HepG2 (cell line): ENCODE measurements around the gene EDC3. TPM values are rescaled to one million over a fixed set of nuclear protein-coding genes. Genes with fewer than 3 reads are reported as not detected.

Experiments used
- ATAD3A ChIP-seq: sonication (generic); formaldehyde crosslinking; IDR thresholded peaks from 2 replicates; pipeline ENCODE4 v1.4.0; 2020; ENCODE audit warnings: missing genetic modification reagents
- BORCS8-MEF2B ChIP-seq: sonication (generic); formaldehyde crosslinking; IDR thresholded peaks from 2 replicates; pipeline ENCODE4 v1.8.0; 2022; ENCODE audit warnings: mild to moderate bottlenecking, missing genetic modification reagents
- FLYWCH1 ChIP-seq: sonication (generic); formaldehyde crosslinking; IDR thresholded peaks from 2 replicates; pipeline ENCODE4 v1.8.1; 2023; ENCODE audit warnings: mild to moderate bottlenecking, missing genetic modification reagents
- HNRNPLL ChIP-seq: fragments of 200-400 bp; formaldehyde crosslinking; IDR thresholded peaks from 2 replicates; pipeline ENCODE4 v1.6.1; 2017; ENCODE audit warnings: mild to moderate bottlenecking, low read depth, low read length; ENCODE audit not compliant: poor library complexity, severe bottlenecking
- HOXA3 ChIP-seq: sonication (generic); formaldehyde crosslinking; IDR thresholded peaks from 2 replicates; pipeline ENCODE4 v1.5.0; 2020; ENCODE audit warnings: missing genetic modification reagents
- MYNN ChIP-seq: sonication (generic); formaldehyde crosslinking; IDR thresholded peaks from 2 replicates; pipeline ENCODE4 v1.4.0; 2020; ENCODE audit warnings: mild to moderate bottlenecking, low read depth, missing genetic modification reagents
- NFE2L2 ChIP-seq: fragments of 150-350 bp; IDR thresholded peaks from 2 replicates; pipeline ENCODE4 v1.6.1; 2014; ENCODE audit warnings: low read length
- NFKBIZ ChIP-seq: IDR thresholded peaks from 2 replicates; pipeline ENCODE4 v1.6.1; 2018; ENCODE audit warnings: missing genetic modification reagents, missing compliant biosample characterization
- NPAS2 ChIP-seq: sonication (generic); formaldehyde crosslinking; IDR thresholded peaks from 2 replicates; pipeline ENCODE4 v1.8.0; 2022; ENCODE audit warnings: mild to moderate bottlenecking, missing genetic modification reagents, borderline replicate concordance
- PCBP1 ChIP-seq: fragments of 200-400 bp; formaldehyde crosslinking; IDR thresholded peaks from 2 replicates; pipeline ENCODE4 v1.6.1; 2017; ENCODE audit warnings: mild to moderate bottlenecking, low read depth, low read length, borderline replicate concordance
- STAG1 ChIP-seq: sonication (generic); formaldehyde crosslinking; IDR thresholded peaks from 2 replicates; pipeline ENCODE4 v1.4.0; 2020; ENCODE audit warnings: missing genetic modification reagents
- TARDBP ChIP-seq: sonication (generic); formaldehyde crosslinking; IDR thresholded peaks from 2 replicates; pipeline ENCODE4 v1.8.0; 2022; ENCODE audit warnings: mild to moderate bottlenecking, missing genetic modification reagents
- TCF12 ChIP-seq, 2 experiments: fragments of 450-650 bp in 1 of 2; sonication (generic) in 1 of 2; formaldehyde crosslinking in 1 of 2; IDR thresholded peaks; 2 replicates each; pipeline versions ENCODE4 v1.6.1 to v1.8.0; 2017 to 2022; ENCODE audit warnings: antibody characterized with exemption in 1 of 2, mild to moderate bottlenecking in 1 of 2, missing genetic modification reagents in 1 of 2, moderate library complexity in 1 of 2
- TEAD2 ChIP-seq: sonication (generic); formaldehyde crosslinking; IDR thresholded peaks from 2 replicates; pipeline ENCODE4 v1.9.0; 2021; ENCODE audit warnings: missing genetic modification reagents
- TRIM22 ChIP-seq: fragments of 450-650 bp; IDR thresholded peaks from 2 replicates; pipeline ENCODE4 v1.6.1; 2017
- ZBTB38 ChIP-seq: sonication (generic); formaldehyde crosslinking; IDR thresholded peaks from 2 replicates; pipeline ENCODE4 v1.5.1; 2020; ENCODE audit warnings: mild to moderate bottlenecking, missing genetic modification reagents
- ZKSCAN1 ChIP-seq: fragments of 150-350 bp; IDR thresholded peaks from 2 replicates; pipeline ENCODE4 v1.6.1; 2014; ENCODE audit warnings: low read length
- ZMYM3 ChIP-seq: sonication (generic); formaldehyde crosslinking; IDR thresholded peaks from 2 replicates; pipeline ENCODE4 v1.5.1; 2020; ENCODE audit warnings: mild to moderate bottlenecking, missing genetic modification reagents
- ZMYM4 ChIP-seq: sonication (generic); formaldehyde crosslinking; IDR thresholded peaks from 2 replicates; pipeline ENCODE4 v1.8.1; 2023; ENCODE audit warnings: mild to moderate bottlenecking, missing genetic modification reagents
- ZNF263 ChIP-seq: sonication (generic); formaldehyde crosslinking; IDR thresholded peaks from 2 replicates; pipeline ENCODE4 v1.4.0; 2020; ENCODE audit warnings: missing genetic modification reagents
- ZNF317 ChIP-seq: sonication (generic); formaldehyde crosslinking; IDR thresholded peaks from 2 replicates; pipeline ENCODE4 v1.5.0; 2020; ENCODE audit warnings: mild to moderate bottlenecking, missing genetic modification reagents
- ZNF7 ChIP-seq: IDR thresholded peaks from 2 replicates; pipeline ENCODE4 v1.6.1; 2016; ENCODE audit warnings: missing biosample characterization, missing genetic modification reagents
- ZNF720 ChIP-seq: sonication (generic); formaldehyde crosslinking; IDR thresholded peaks from 2 replicates; pipeline ENCODE4 v1.4.0; 2020; ENCODE audit warnings: missing genetic modification reagents
- polyA plus RNA-seq, 8 experiments: library from polyadenylated mRNA; depleted of rRNA in 3 of 8; stranded (reverse) in 7 of 8; unstranded in 1 of 8; fragments of >200 nt; fragmentation: Illumina TruSeq in 4 of 8; extraction: Trizol in 4 of 8; gene quantifications; 2 replicates each; pipeline versions ENCODE4 v1.2.1 to v1.2.3, GENCODE V29; 2011 to 2016; ENCODE audit warnings: low read depth in 4 of 8, missing spikeins in 1 of 8, mixed read lengths in 1 of 8; ENCODE audit not compliant: insufficient read depth in 1 of 8
- total RNA-seq, 5 experiments: library from RNA; depleted of rRNA; stranded (reverse); fragments of >200 nt; fragmentation: Illumina TruSeq; extraction: Trizol; gene quantifications; 2 replicates each; pipeline ENCODE4 v1.2.3, GENCODE V29; 2016; ENCODE audit warnings: low read depth in 1 of 5
- TF ChIP-seq, protein P1 (sequence below): sonication (generic); formaldehyde crosslinking; IDR thresholded peaks from 2 replicates; pipeline ENCODE4 v1.4.0; 2020; ENCODE audit warnings: missing genetic modification reagents, borderline replicate concordance
- TF ChIP-seq, protein P2 (sequence below): sonication (generic); formaldehyde crosslinking; IDR thresholded peaks from 2 replicates; pipeline ENCODE4 v1.4.0; 2020; ENCODE audit warnings: missing genetic modification reagents
- TF ChIP-seq, protein P3 (sequence below): IDR thresholded peaks from 2 replicates; pipeline ENCODE4 v1.6.1; 2016

The EDC3 gene
- total and polyA plus RNA-seq, 2 of the 13 experiments (the other 11 are each of a cell fraction or from before 2014, with no cell fraction given): 17.4 to 32.0 TPM

DNA sequence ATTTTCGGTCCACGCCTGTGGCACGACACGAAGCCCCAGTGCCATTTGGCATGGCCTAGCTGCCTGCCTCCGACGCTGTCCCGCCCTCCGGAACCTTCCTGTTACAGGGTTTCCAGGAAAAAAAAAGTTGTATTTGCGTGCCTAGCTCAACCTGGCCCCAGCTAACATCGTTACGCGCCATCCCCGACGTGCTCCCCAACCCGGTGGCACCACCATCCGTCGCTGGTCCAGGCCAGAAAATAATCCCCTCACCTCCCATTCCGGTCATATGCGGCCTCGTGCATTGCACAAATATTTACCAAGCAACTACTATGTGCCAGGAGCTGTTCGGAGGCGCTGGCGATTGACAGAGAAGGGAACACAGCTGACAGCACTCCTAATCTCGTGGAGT, 30.9 kb upstream of the EDC3 start (continued):
- TF ChIP-seq, protein P1, sequence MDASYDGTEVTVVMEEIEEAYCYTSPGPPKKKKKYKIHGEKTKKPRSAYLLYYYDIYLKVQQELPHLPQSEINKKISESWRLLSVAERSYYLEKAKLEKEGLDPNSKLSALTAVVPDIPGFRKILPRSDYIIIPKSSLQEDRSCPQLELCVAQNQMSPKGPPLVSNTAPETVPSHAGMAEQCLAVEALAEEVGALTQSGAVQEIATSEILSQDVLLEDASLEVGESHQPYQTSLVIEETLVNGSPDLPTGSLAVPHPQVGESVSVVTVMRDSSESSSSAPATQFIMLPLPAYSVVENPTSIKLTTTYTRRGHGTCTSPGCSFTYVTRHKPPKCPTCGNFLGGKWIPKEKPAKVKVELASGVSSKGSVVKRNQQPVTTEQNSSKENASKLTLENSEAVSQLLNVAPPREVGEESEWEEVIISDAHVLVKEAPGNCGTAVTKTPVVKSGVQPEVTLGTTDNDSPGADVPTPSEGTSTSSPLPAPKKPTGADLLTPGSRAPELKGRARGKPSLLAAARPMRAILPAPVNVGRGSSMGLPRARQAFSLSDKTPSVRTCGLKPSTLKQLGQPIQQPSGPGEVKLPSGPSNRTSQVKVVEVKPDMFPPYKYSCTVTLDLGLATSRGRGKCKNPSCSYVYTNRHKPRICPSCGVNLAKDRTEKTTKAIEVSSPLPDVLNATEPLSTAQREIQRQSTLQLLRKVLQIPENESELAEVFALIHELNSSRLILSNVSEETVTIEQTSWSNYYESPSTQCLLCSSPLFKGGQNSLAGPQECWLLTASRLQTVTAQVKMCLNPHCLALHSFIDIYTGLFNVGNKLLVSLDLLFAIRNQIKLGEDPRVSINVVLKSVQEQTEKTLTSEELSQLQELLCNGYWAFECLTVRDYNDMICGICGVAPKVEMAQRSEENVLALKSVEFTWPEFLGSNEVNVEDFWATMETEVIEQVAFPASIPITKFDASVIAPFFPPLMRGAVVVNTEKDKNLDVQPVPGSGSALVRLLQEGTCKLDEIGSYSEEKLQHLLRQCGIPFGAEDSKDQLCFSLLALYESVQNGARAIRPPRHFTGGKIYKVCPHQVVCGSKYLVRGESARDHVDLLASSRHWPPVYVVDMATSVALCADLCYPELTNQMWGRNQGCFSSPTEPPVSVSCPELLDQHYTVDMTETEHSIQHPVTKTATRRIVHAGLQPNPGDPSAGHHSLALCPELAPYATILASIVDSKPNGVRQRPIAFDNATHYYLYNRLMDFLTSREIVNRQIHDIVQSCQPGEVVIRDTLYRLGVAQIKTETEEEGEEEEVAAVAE (CRISPR knock-in tag): no peak
- TF ChIP-seq TCF12 (IDR thresholded peaks at IDR 0.05) (no peak), TCF12 (CRISPR knock-in tag; IDR thresholded peaks at IDR 0.05) (no peak), HOXA3 (CRISPR knock-in tag) (peak; percentile 26; the same call in 1 of the 2 replicates), ZNF317 (CRISPR knock-in tag) (peak; percentile 99), NFE2L2 (no peak), ZMYM3 (CRISPR knock-in tag) (no peak), BORCS8-MEF2B (CRISPR knock-in tag) (0 out of 2 replicates have a peak, but pooled peaks have one; percentile 19), TEAD2 (CRISPR knock-in tag) (no peak), ZKSCAN1 (peak; percentile 89), ZNF263 (CRISPR knock-in tag) (peak; percentile 73), PCBP1 (no peak), ATAD3A (CRISPR knock-in tag) (no peak), ZNF720 (CRISPR knock-in tag) (no peak), ZNF7 (CRISPR knock-in tag) (no peak), NPAS2 (no peak), FLYWCH1 (CRISPR knock-in tag) (no peak), TRIM22 (no peak), ZBTB38 (CRISPR knock-in tag) (peak; percentile 99), TARDBP (CRISPR knock-in tag) (0 out of 2 replicates have a peak, but pooled peaks have one; percentile 32), MYNN (CRISPR knock-in tag) (no peak), STAG1 (CRISPR knock-in tag) (no peak), NFKBIZ (CRISPR knock-in tag) (no peak), ZMYM4 (CRISPR knock-in tag) (no peak), HNRNPLL (no peak)
- TF ChIP-seq, protein P2, sequence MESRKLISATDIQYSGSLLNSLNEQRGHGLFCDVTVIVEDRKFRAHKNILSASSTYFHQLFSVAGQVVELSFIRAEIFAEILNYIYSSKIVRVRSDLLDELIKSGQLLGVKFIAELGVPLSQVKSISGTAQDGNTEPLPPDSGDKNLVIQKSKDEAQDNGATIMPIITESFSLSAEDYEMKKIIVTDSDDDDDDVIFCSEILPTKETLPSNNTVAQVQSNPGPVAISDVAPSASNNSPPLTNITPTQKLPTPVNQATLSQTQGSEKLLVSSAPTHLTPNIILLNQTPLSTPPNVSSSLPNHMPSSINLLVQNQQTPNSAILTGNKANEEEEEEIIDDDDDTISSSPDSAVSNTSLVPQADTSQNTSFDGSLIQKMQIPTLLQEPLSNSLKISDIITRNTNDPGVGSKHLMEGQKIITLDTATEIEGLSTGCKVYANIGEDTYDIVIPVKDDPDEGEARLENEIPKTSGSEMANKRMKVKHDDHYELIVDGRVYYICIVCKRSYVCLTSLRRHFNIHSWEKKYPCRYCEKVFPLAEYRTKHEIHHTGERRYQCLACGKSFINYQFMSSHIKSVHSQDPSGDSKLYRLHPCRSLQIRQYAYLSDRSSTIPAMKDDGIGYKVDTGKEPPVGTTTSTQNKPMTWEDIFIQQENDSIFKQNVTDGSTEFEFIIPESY (CRISPR knock-in tag): peak; percentile 72; the same call in 1 of the 2 replicates
- TF ChIP-seq, protein P3, sequence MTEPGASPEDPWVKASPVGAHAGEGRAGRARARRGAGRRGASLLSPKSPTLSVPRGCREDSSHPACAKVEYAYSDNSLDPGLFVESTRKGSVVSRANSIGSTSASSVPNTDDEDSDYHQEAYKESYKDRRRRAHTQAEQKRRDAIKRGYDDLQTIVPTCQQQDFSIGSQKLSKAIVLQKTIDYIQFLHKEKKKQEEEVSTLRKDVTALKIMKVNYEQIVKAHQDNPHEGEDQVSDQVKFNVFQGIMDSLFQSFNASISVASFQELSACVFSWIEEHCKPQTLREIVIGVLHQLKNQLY (CRISPR knock-in tag): no peak
